Astrocyte (in vitro differentiated cells and primary cell): ENCODE measurements around the gene ETV4. TPM values are rescaled to one million over a fixed set of nuclear protein-coding genes. Genes with fewer than 3 reads are reported as not detected.
"Not testable (repeated sequence)": the region's sequence is repeated elsewhere in the genome, so short reads cannot be mapped to it uniquely, and the experiment has no call there.

Source experiments
- DNase-seq: peaks from one replicate; pipeline ENCODE4 v3.0.0-alpha.2; 2010; ENCODE audit warnings: low read depth
- FAIRE-seq: peaks from 2 replicates; lab custom pipeline; 2011; peaks lifted over from hg19 to GRCh38; lab: Jason Lieb, UNC
- H2AFZ ChIP-seq: 2 replicates; pipeline ENCODE4 v1.6.0; 2012; ENCODE audit warnings: low read depth, low read length, inconsistent platforms
- H3K27ac ChIP-seq: 2 replicates; pipeline ENCODE4 v1.5.1; 2011; ENCODE audit warnings: low read depth, low read length, inconsistent platforms
- H3K27me3 ChIP-seq: 2 replicates; pipeline ENCODE4 v1.6.0; 2011; ENCODE audit warnings: low read length, inconsistent platforms; ENCODE audit not compliant: insufficient read depth
- H3K36me3 ChIP-seq: 2 replicates; pipeline ENCODE4 v1.5.1; 2011; ENCODE audit warnings: low read length, inconsistent platforms; ENCODE audit not compliant: insufficient read depth
- H3K4me1 ChIP-seq: 2 replicates; pipeline ENCODE4 v1.5.1; 2011; ENCODE audit warnings: low read length, inconsistent platforms; ENCODE audit not compliant: insufficient read depth
- H3K4me2 ChIP-seq: 2 replicates; pipeline ENCODE4 v1.6.0; 2012; ENCODE audit warnings: low read length, inconsistent platforms
- H3K4me3 ChIP-seq: 2 replicates; pipeline ENCODE4 v1.5.1; 2011; ENCODE audit warnings: low read depth, mild to moderate bottlenecking, low read length, inconsistent platforms; ENCODE audit not compliant: insufficient read depth
- H3K79me2 ChIP-seq: 2 replicates; pipeline ENCODE4 v1.6.0; 2012; ENCODE audit warnings: mild to moderate bottlenecking, low read length, inconsistent platforms; ENCODE audit not compliant: insufficient read depth
- H3K9ac ChIP-seq: 2 replicates; pipeline ENCODE4 v1.6.0; 2012; ENCODE audit warnings: mild to moderate bottlenecking, low read length, inconsistent platforms
- H3K9me3 ChIP-seq: 2 replicates; pipeline ENCODE4 v1.5.1; 2012; ENCODE audit warnings: low read depth, mild to moderate bottlenecking, low read length, inconsistent platforms; ENCODE audit not compliant: insufficient read depth
- H4K20me1 ChIP-seq: 2 replicates; pipeline ENCODE4 v1.6.0; 2012; ENCODE audit warnings: low read length, inconsistent platforms; ENCODE audit not compliant: insufficient read depth
- H3K27ac Mint-ChIP-seq: one replicate; pipeline ENCODE4 v1.8.0; 2021; ENCODE audit warnings: mild to moderate bottlenecking, mixed read lengths; ENCODE audit not compliant: unreplicated experiment
- H3K27me3 Mint-ChIP-seq: one replicate; pipeline ENCODE4 v1.8.0; 2021; ENCODE audit warnings: low read depth, mixed read lengths; ENCODE audit not compliant: unreplicated experiment
- H3K36me3 Mint-ChIP-seq: one replicate; pipeline ENCODE4 v1.8.0; 2021; ENCODE audit warnings: low read depth, mixed read lengths; ENCODE audit not compliant: unreplicated experiment
- H3K4me1 Mint-ChIP-seq: one replicate; pipeline ENCODE4 v1.8.0; 2021; ENCODE audit warnings: low read depth, mixed read lengths; ENCODE audit not compliant: unreplicated experiment
- H3K4me3 Mint-ChIP-seq: one replicate; pipeline ENCODE4 v1.8.0; 2021; ENCODE audit warnings: mild to moderate bottlenecking, moderate library complexity, mixed read lengths; ENCODE audit not compliant: unreplicated experiment
- H3K9me3 Mint-ChIP-seq: one replicate; pipeline ENCODE4 v1.8.0; 2021; ENCODE audit warnings: mild to moderate bottlenecking, mixed read lengths; ENCODE audit not compliant: unreplicated experiment
- EZH2 ChIP-seq: IDR thresholded peaks from 2 replicates; pipeline ENCODE4 v1.6.1; 2012; ENCODE audit warnings: mild to moderate bottlenecking, low read length, inconsistent platforms; ENCODE audit not compliant: insufficient read depth
- total RNA-seq: library from RNA; stranded (reverse); gene quantifications from 2 replicates; pipeline ENCODE4 v1.2.1, GENCODE V29; 2021
- TF ChIP-seq, protein P1 (sequence below): IDR thresholded peaks from 2 replicates; pipeline ENCODE4 v1.5.1; 2011; ENCODE audit warnings: low read depth, mild to moderate bottlenecking, inconsistent platforms, low read length, moderate library complexity; ENCODE audit not compliant: insufficient read depth

The ETV4 gene
- total RNA-seq, 1 donor from 2014 or later, result 11.4 TPM

DNA sequence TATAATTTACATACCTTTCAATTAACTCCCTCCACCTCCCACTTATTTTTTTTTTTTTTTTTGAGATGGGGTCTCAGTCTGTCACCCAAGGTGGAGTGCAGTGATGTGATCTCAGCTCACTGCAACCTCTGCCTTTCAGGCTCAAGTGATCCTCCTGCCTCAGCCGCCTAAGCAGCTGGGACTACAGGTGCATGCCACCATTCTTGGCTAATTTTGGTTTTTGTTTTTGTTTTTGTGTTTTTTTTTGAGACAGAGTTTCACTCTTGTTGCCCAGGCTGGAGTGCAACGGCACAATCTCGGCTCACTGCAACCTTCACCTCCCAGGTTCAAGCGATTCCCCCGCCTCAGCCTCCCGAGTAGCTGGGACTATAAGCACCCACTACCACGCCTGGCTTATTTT lies 36.7 kb downstream of the ETV4 start:
- H3K9me3 Mint-ChIP-seq, H3K4me3 ChIP-seq, H3K79me2 ChIP-seq, H3K9me3 ChIP-seq, H3K9ac ChIP-seq, H4K20me1 ChIP-seq, DNase-seq, H3K36me3 Mint-ChIP-seq, H3K27ac Mint-ChIP-seq, H2AFZ ChIP-seq, H3K4me1 Mint-ChIP-seq, FAIRE-seq, H3K4me2 ChIP-seq, H3K27ac ChIP-seq, H3K27me3 Mint-ChIP-seq, H3K4me3 Mint-ChIP-seq, H3K27me3 ChIP-seq, H3K4me1 ChIP-seq: not testable (repeated sequence)
- H3K36me3 ChIP-seq, result peaks cover 48% of the 10 kb centered on the region

DNA sequence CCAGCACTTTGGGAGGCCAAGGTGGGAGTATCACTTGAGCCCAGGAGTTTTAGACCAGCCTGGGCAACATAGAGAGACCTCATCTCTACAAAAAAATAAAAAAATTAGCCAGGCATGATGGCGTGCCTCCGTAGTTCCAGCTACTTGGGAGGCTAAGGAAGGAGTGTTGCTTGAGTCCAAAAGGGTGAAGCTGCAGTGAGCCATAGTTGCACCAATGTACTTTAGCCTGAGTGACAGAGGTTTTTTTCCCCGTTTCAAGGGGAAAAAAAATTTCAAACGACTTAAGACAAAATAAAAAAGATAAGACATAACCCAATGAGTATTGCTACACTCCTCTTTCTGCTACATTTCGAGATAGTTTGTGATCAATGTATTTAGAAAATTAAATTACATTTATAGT lies 55.5 kb downstream of the ETV4 start:
- Histone ChIP-seq H2AFZ (no peak overlapping the region), H3K36me3 (peaks cover 44% of the 10 kb centered on the region), H3K79me2 (peaks cover 39% of the 10 kb centered on the region), H3K27me3 (no peaks in the 10 kb centered on the region), H3K27ac (no peak overlapping the region), H3K4me2 (no peak overlapping the region), H3K9ac (no peak overlapping the region), H4K20me1 (peaks cover 18% of the 10 kb centered on the region), H3K4me3 (no peak overlapping the region), H3K4me1 (no peaks in the 10 kb centered on the region), H3K9me3 (no peaks in the 10 kb centered on the region)
- Mint-ChIP-seq H3K27me3 (no peaks in the 10 kb centered on the region), H3K4me1 (peaks cover 4% of the 10 kb centered on the region), H3K4me3 (no peak overlapping the region), H3K9me3 (no peaks in the 10 kb centered on the region), H3K36me3 (peaks cover 16% of the 10 kb centered on the region), H3K27ac (no peak overlapping the region)
- TF ChIP-seq, protein P1, sequence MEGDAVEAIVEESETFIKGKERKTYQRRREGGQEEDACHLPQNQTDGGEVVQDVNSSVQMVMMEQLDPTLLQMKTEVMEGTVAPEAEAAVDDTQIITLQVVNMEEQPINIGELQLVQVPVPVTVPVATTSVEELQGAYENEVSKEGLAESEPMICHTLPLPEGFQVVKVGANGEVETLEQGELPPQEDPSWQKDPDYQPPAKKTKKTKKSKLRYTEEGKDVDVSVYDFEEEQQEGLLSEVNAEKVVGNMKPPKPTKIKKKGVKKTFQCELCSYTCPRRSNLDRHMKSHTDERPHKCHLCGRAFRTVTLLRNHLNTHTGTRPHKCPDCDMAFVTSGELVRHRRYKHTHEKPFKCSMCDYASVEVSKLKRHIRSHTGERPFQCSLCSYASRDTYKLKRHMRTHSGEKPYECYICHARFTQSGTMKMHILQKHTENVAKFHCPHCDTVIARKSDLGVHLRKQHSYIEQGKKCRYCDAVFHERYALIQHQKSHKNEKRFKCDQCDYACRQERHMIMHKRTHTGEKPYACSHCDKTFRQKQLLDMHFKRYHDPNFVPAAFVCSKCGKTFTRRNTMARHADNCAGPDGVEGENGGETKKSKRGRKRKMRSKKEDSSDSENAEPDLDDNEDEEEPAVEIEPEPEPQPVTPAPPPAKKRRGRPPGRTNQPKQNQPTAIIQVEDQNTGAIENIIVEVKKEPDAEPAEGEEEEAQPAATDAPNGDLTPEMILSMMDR, result no peak
- no peak for TF ChIP-seq EZH2
- no peak for DNase-seq
- no peak for FAIRE-seq

- Histone ChIP-seq H3K4me2 (peak within 1 kb of the TSS; percentile 85), H3K4me1 (peaks cover 12% of the 10 kb centered on the region), H3K4me3 (peak within 1 kb of the TSS; percentile 85), H3K27ac (peak within 1 kb of the TSS; percentile 77), H3K27me3 (no peaks in the 10 kb centered on the region), H3K79me2 (peaks cover 49% of the 10 kb centered on the region), H4K20me1 (peaks cover 19% of the 10 kb centered on the region), H3K36me3 (no peaks in the 10 kb centered on the region), H3K9ac (peak within 1 kb of the TSS; percentile 94), H3K9me3 (no peaks in the 10 kb centered on the region), H2AFZ (peak within 1 kb of the TSS; percentile 85)
- DNase-seq (peak; percentile 99), FAIRE-seq (peak; percentile 89)
- peak within 1 kb of the TSS; percentile 100 for H3K4me3 Mint-ChIP-seq
- H3K36me3 Mint-ChIP-seq, result no peaks in the 10 kb centered on the region
- H3K9me3 Mint-ChIP-seq, result peaks cover 1% of the 10 kb centered on the region
- peak within 1 kb of the TSS; percentile 95 for H3K27ac Mint-ChIP-seq
- no peak for TF ChIP-seq EZH2
- TF ChIP-seq, protein P1, result peak; percentile 100
- H3K4me1 Mint-ChIP-seq, result peaks cover 12% of the 10 kb centered on the region
- no peaks in the 10 kb centered on the region for H3K27me3 Mint-ChIP-seq
Measured at GRCh38 chr17:43483674-43484551, 62.2 kb downstream of the ETV4 start, which contains the start of gene DHX8. Gene DHX8 (plus strand): TSS chr17:43483975. CDS start chr17:43484038, 63 bp downstream.
